Activated gamma-delta T cell treated with Interleukin-2 at 50 U/mL for 16 hours (primary cell): ENCODE measurements around the gene MERTK.
"Not testable (repeated sequence)": the region's sequence is repeated elsewhere in the genome, so short reads cannot be mapped to it uniquely, and the experiment has no call there.

Experiments used
- DNase-seq: peaks from one replicate; pipeline ENCODE4 v3.0.0-alpha.2; 2020

MERTK gene

DNA sequence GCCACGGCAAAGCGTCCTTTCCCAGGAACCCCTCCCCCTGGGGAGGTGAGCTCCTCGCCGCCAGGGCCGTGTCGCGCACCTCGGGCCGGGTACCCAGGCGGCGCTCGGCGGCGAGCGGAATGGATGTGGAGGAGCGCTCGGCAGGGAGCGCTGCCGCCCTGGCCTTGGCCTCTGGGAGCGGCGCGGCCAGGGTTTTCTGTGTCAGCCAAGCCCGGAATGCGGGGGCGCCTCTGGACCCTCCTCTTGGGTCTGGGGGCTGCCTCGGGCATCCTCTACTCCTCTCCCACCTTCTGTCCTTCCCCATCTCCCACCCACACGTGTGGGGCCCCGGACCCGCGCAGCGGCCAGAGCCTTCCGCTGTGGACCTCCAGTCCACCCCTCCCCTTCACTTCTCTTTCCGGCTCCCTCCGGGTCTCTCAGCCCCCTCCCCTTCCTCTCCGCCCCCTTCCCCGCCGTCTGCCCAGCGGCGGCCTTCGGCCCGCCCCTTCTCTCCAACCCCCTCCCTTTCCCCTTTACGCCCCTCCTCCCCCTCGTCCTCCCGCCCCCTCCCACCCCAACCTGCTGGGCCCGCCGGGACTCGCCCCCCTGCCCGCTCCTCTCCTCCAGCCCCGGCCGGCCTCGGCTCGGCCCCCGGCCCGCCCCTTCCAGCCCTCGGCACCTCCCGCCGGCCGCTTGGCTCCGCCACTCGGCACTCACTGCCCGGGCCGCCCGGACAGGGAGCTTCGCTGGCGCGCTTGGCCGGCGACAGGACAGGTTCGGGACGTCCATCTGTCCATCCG is at the start of gene MERTK:
MERTK (plus strand) TSS at position 684 of the 779 bp plus-strand sequence. CDS start 129 bp downstream, outside the sequence.
- peak; percentile 36 for DNase-seq

DNA sequence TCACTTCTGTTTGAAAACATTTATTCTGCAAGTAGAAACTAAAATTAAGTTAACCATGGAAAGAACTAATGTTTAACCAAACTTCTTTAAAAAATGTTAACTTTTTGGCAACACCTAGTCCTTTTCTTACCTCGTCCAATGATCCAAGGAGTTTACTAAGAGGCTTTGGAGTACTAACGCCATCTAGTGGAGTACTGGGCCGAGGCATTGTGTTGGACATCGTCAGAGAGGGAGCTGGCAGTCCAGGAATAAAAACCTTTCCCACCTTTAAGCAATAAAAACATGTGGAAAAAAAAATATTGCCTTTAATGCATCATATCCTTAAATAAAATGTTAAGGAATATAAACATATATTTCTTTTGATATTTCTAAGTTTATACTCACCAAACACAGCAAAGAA is 47.8 kb upstream of the MERTK start:
- DNase-seq: not testable (repeated sequence)

- not testable (repeated sequence) for DNase-seq
Measured at GRCh38 chr2:111852544-111852943, 45.9 kb upstream of the MERTK start.

DNA sequence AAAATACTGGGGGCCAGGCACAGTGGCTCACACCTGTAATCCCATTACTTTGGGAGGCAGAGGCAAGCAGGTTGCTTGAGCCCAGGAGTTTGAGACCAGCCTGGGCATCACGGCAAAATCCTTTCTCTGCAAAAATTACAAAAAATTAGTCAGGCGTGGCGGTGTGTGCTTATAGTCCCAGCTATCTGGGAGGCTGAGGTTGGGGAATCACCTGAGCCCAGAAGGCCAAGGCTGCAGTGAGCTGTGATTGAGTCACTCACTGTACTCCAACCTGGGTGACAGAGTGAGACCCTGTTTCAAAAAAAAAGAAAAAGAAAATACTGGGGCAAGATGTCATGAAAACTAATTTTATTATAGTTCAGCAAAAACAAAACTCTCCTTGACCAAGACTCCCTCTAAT is 38.4 kb upstream of the MERTK start:
- DNase-seq: not testable (repeated sequence)

DNA sequence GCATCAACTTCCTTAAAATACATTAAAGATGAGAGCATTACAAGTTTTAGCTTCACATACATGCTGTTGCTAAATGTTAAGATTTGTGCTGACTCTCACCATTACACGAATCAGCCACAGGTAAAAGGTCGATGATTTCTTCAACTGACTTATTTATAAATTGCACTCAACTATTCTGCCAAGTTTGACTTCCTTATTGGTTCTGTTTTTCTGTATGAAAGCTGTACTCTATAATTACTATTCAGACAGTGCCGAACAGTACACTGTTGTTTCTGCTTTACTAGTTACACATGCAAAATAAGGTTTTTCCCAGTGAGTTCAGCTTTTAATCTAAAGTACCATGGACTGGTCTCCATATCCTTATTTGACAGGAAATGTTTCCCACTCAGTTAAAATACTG is 33.3 kb upstream of the MERTK start:
- not testable (repeated sequence) for DNase-seq

DNA sequence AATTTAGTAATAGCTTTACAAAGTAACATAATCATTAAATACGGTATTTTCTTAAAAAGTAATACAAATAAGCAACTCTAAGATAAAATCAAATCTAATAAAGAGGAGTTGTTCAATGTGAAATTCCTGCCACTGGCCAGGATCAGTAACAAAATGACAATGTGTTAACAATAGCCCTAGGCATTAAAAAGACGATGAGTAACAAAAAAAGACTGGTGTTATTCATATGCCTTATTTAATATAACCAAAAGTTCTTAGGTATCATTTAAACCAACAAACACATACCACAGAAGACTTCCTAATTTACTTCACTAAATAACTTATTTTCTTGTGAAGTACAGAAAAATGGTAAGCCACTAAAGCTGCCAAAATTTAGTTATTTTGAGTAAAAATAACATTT is 25.6 kb upstream of the MERTK start:
- not testable (repeated sequence) for DNase-seq

GRCh38 chr2:111883661-111884591 is 14.5 kb upstream of the MERTK start, which contains the start of gene ANAPC1:
Gene ANAPC1, minus strand, starts transcription at chr2:111884193. Its CDS starts 3,368 bp downstream, at chr2:111880825.
- peak; percentile 80 for DNase-seq

- no peak for DNase-seq
Measured at GRCh38 chr2:111884592-111884964, 13.8 kb upstream of the MERTK start.

- DNase-seq: no peak
Measured at GRCh38 chr2:111896024-111896423, 2.4 kb upstream of the MERTK start.

DNA sequence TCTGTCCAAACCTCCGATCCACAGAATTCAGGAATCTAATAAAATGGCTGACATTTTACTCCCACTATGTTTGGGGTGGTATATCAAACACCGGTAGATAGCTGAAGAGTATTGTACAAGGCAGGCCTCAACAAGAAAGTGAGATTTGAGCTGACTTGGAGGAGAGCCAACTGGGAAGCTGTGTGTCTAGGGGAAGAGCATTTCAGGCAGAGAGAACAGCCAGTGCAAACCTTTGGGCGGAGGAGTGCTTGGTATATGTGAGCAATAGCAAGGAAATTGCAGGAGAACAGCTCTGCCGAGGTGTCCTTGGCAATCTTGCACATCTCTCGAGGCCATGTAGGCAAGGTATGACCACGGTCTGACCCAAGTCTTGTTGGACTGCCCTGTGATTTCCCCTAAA is 1.8 kb upstream of the MERTK start:
- DNase-seq: no peak

DNA sequence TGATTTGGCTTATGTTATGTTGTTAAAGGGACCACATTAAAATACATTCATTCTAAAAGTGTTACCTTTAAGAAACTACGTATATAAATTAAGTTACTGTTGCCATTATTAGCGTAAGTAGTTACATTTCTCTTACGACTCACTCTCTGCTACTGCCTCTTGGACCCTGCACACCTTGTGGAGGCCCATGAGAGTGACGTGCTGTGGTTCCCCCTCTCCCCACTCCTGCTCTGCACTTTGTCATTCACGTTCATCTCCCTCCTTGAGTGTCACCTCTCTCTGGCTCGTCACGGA is 830 bp upstream of the MERTK start:
- no peak for DNase-seq

DNA sequence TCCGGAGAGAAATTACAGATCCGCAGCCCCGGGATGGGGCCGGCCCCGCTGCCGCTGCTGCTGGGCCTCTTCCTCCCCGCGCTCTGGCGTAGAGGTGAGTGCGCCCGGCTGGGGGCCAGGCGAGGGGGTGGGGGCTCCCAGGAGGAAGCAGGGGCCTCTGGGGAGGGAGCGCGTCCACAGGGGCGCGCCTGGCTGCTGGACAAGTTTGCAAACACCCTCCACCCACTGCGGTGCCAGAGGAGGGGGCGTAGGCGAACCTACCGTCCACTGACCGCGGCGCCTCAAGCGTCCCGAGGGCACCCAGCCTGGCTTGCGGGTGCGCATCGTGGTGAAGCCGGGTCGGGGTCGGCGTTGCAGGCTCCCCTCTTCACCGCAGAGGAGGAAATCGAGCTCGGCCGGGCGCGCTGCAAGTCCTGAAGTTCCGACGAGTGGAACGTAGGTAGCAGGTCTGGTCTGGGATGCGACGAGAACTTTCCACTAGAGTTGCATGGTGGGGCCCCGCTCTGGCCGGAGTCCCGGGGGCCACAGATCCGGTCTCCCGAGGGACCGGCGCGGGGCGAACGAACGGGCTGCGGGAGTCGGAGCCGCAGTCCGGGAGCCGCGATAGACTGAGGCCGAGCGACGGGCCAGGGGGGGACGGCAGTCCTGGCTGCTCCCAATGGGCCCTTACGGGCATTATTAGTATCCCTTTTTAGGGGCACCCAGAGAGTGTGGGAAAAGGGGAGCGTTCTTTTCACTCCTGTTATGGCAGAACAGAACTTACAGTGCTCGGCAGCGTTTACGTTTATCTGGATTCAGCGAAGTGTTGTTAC is 502 bp downstream of the MERTK start:
- peak; percentile 10 for DNase-seq

DNA sequence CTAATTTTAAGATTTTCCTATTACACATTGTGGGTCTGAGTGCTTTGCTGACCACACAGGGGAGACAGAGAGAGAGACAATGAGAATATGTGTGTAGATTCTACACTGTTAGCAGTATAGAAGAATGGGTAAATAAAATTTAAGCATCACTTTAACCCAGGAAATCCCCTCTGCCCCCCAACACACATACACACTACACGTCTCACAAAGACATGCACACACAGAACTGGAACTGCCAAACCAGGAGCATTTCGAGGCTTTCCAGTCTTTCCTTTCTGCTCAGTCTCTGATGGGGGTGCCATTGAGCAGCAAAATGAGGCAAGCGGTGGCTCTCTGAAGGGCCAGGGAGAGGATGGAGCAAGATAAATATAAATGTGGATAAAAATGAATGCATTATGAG is 2.5 kb downstream of the MERTK start:
- DNase-seq: no peak

DNA sequence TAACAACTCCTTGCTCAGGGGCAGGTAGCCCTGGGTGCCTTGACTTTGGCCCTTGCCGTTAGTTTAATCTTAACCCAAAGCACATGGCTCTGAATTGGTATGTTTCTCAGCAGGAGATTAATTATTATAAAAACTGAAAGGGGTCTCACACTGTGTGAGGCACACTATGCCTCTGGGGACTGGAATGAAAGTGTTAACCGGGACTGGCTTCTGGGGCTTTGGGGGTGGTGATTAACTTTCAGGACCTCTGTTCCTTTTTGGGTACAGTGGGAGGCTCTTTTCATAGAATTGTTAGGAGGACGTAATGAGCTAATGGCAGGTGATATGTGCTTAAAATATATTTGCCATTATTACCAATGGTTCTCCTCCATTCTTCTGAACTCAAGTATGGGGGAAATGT is 5.1 kb downstream of the MERTK start:
- no peak for DNase-seq

GRCh38 chr2:111903930-111904439 is 5.6 kb downstream of the MERTK start:
- DNase-seq: no peak

- DNase-seq: no peak
Measured at GRCh38 chr2:111904726-111905474, 6.5 kb downstream of the MERTK start.

GRCh38 chr2:111905475-111905869 is 7.1 kb downstream of the MERTK start:
- not testable (repeated sequence) for DNase-seq

GRCh38 chr2:111905990-111906735 is 7.8 kb downstream of the MERTK start:
- no peak for DNase-seq

GRCh38 chr2:111908578-111908977 is 10.2 kb downstream of the MERTK start:
- no peak for DNase-seq

DNA sequence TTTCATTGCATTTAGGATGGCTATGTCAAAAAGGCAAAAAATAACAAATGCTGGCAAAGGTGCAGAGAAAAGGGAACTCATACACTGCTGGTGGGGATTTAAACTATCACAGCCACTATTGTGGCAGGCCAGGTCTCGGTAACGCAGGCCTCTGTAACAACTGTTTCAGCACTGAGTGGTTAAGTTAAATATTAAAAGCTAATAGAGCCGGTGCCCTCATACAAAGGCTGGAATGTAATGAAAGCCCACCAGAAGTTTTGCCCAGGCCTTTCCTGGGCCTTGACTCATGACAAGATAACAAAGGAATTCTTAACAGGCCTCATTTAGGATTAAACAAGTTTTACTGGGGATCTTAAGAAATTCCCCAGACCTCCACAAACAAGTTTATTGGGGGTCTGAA is 10.7 kb downstream of the MERTK start:
- DNase-seq: no peak

GRCh38 chr2:111909997-111910396 is 11.6 kb downstream of the MERTK start:
- DNase-seq: not testable (repeated sequence)
